ENCODE data around the gene NOS1AP. TPM values are rescaled to one million over a fixed set of nuclear protein-coding genes. Genes with fewer than 3 reads are reported as not detected.

The NOS1AP gene
- total and polyA plus RNA-seq, 2 donors (not counting 3 experiments of a cell fraction or from before 2014, with no cell fraction given): 1.3 to 5.4 TPM

GRCh38 chr1:162301696-162302095 lies 232.2 kb downstream of the NOS1AP start:
- no peak for FAIRE-seq
- TF ChIP-seq CTCF (IDR thresholded peaks at IDR 0.05; ENCODE audit: extremely low read depth in 1 of 2, insufficient read depth in 1 of 2, low read depth in 1 of 2, low read length in 2 of 2) (no peak), POLR2A (IDR thresholded peaks at IDR 0.05; ENCODE audit: low read depth, low read length) (no peak), JUN (IDR thresholded peaks at IDR 0.05; ENCODE audit: borderline replicate concordance, insufficient read depth, insufficient read length, low read depth) (no peak), MAX (IDR thresholded peaks at IDR 0.05; ENCODE audit: insufficient read depth, insufficient read length) (no peak), MYC (IDR thresholded peaks at IDR 0.05; ENCODE audit: low read depth, low read length) (no peak), POLR2AphosphoS5 (IDR thresholded peaks at IDR 0.05; ENCODE audit: insufficient read depth, low read depth, low read length) (no peak), GATA2 (IDR thresholded peaks at IDR 0.05; ENCODE audit: insufficient read depth, insufficient read length, low read depth, low read length) (no peak), EZH2 (IDR thresholded peaks at IDR 0.05; ENCODE audit: borderline replicate concordance, low read depth, low read length, severe bottlenecking) (no peak), FOS (IDR thresholded peaks at IDR 0.05; ENCODE audit: borderline replicate concordance, insufficient read depth, low read length) (no peak)
- H3K79me2 ChIP-seq (ENCODE audit: control insufficient read depth, insufficient read depth, low read length): no peaks in the 10 kb centered on the region
- no peaks in the 10 kb centered on the region for H3K36me3 ChIP-seq (ENCODE audit: control insufficient read depth in 2 of 2, extremely low read depth in 1 of 2, insufficient read depth in 2 of 2, low read length in 2 of 2)
- H3K4me2 ChIP-seq (ENCODE audit: insufficient read depth, low read length): no peak overlapping the region
- peaks cover 28% of the 10 kb centered on the region for H3K4me1 ChIP-seq (ENCODE audit: control insufficient read depth, extremely low read depth, insufficient read depth, low read length)
- no peak overlapping the region for H3K27ac ChIP-seq (ENCODE audit: insufficient read depth, low read depth, low read length)
- H3K9ac ChIP-seq (replicated peaks; ENCODE audit: extremely low read depth, insufficient read depth, low read length): no peak overlapping the region
- H3K4me3 ChIP-seq (replicated peaks in 1 of 3; ENCODE audit: insufficient read depth in 1 of 3, low read depth in 1 of 3, low read length in 3 of 3): no peak overlapping the region
- H3K9me3 ChIP-seq (replicated peaks; ENCODE audit: control insufficient read depth, insufficient read depth, low read length): no peaks in the 10 kb centered on the region
- no peaks in the 10 kb centered on the region for H4K20me1 ChIP-seq (replicated peaks; ENCODE audit: control insufficient read depth, extremely low read depth, insufficient read depth, low read length)
- no peaks in the 10 kb centered on the region for H3K27me3 ChIP-seq (ENCODE audit: control insufficient read depth in 2 of 2, insufficient read depth in 2 of 2, low read length in 2 of 2)
- CTCF ChIA-PET: interaction anchor here (1.0 kb wide), 1 partner anchor 22 kb away, joined by 3 read pairs; no protein-coding TSS in a partner anchor
- DNase-seq (ENCODE audit: low read depth, low spot score): no peak
- intact Hi-C loops (cut with micrococcal nuclease): loop anchor here (2.0 kb wide), 1 partner anchor 47 kb away; no protein-coding TSS in a partner anchor
- no TSS peak for BruUV-seq (replicated peaks)
- H2AFZ ChIP-seq (ENCODE audit: low read depth, low read length): no peak overlapping the region
- dilution Hi-C loops (cut with MboI; ENCODE audit: extremely low pct_ligation_motif_present, low sequenced_read_pairs): no loop called here
- POLR2A ChIA-PET: no interaction called here
- no peaks in the 10 kb centered on the region for H3K9me1 ChIP-seq (replicated peaks; ENCODE audit: control insufficient read depth, extremely low read depth, insufficient read depth, low read length)
